ENCODE data around the gene GCK.

The GCK gene

DNA sequence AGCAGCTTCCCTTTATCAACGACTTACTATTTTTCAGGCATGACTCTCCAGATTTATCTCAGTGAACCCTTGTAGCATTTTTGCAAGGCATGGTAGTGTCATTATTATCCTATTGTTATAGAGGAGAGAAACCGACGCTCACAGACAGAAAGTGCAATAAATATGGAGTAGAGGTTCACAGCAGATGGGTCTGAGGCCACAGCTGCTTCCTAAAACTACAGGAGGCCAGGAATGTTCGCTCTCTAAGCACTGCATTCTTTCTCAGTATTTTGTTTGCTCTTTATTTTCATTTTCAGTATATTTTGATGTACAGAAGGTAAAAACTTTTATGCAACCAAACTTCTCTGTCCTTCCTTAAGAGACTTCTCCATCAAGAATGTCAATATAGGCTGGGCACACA is 89.6 kb downstream of the GCK start:
- 0 out of 2 replicates have a peak overlapping the region, but pooled peaks have one; percentile 15 for H3K9ac ChIP-seq (ENCODE audit: low read depth, low read length)
- peaks cover 17% of the 10 kb centered on the region for H3K79me2 ChIP-seq (ENCODE audit: insufficient read depth, low read length)
- H2AFZ ChIP-seq (ENCODE audit: low read depth, low read length) = no peak overlapping the region; the same call in 1 of the 2 replicates
- H4K20me1 ChIP-seq (ENCODE audit: insufficient read depth, low read length) = 0 out of 2 replicates have a peak, but pooled peaks cover 2% of the 10 kb centered on the region
- H3K4me3 ChIP-seq (ENCODE audit: low read depth in 1 of 2, low read length in 2 of 2) = no peak overlapping the region
- H3K36me3 ChIP-seq (ENCODE audit: insufficient read depth, low read length) = peaks cover 4% of the 10 kb centered on the region; the same call in 1 of the 2 replicates
- DNase-seq (no peak), ATAC-seq (ENCODE audit: insufficient read depth, low read depth) (no peak)
- H3K27me3 ChIP-seq (ENCODE audit: insufficient read depth, low read length, poor library complexity) = no peaks in the 10 kb centered on the region
- H3K27ac ChIP-seq (ENCODE audit: low read length) = peak overlapping the region; percentile 91
- H3K4me2 ChIP-seq (ENCODE audit: insufficient read depth, low read length) = no peak overlapping the region
- H3K9me3 ChIP-seq (ENCODE audit: insufficient read depth, low read length, severe bottlenecking) = no peaks in the 10 kb centered on the region
- peaks cover 92% of the 10 kb centered on the region for H3K4me1 ChIP-seq (ENCODE audit: insufficient read depth, low read length)
- TF ChIP-seq EZH2 (IDR thresholded peaks at IDR 0.05; ENCODE audit: borderline replicate concordance, low read depth, low read length, severe bottlenecking) = no peak
- TF ChIP-seq, protein P1, sequence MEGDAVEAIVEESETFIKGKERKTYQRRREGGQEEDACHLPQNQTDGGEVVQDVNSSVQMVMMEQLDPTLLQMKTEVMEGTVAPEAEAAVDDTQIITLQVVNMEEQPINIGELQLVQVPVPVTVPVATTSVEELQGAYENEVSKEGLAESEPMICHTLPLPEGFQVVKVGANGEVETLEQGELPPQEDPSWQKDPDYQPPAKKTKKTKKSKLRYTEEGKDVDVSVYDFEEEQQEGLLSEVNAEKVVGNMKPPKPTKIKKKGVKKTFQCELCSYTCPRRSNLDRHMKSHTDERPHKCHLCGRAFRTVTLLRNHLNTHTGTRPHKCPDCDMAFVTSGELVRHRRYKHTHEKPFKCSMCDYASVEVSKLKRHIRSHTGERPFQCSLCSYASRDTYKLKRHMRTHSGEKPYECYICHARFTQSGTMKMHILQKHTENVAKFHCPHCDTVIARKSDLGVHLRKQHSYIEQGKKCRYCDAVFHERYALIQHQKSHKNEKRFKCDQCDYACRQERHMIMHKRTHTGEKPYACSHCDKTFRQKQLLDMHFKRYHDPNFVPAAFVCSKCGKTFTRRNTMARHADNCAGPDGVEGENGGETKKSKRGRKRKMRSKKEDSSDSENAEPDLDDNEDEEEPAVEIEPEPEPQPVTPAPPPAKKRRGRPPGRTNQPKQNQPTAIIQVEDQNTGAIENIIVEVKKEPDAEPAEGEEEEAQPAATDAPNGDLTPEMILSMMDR (IDR thresholded peaks at IDR 0.05; ENCODE audit: borderline replicate concordance, extremely low read depth, low read length, poor library complexity, severe bottlenecking) = no peak

GRCh38 chr7:44098092-44099068 is 90.9 kb downstream of the GCK start:
- no peaks in the 10 kb centered on the region for H3K36me3 ChIP-seq (ENCODE audit: insufficient read depth, low read length)
- peak overlapping the region; percentile 31; the same call in 1 of the 2 replicates for H3K4me2 ChIP-seq (ENCODE audit: insufficient read depth, low read length)
- H3K4me1 ChIP-seq (ENCODE audit: insufficient read depth, low read length) = peaks cover 93% of the 10 kb centered on the region
- no peak overlapping the region for H3K4me3 ChIP-seq (ENCODE audit: low read depth in 1 of 2, low read length in 2 of 2)
- H3K27me3 ChIP-seq (ENCODE audit: insufficient read depth, low read length, poor library complexity) = no peaks in the 10 kb centered on the region
- peak overlapping the region; percentile 59 for H3K9ac ChIP-seq (ENCODE audit: low read depth, low read length)
- H3K79me2 ChIP-seq (ENCODE audit: insufficient read depth, low read length) = peaks cover 5% of the 10 kb centered on the region
- peak overlapping the region; percentile 97 for H3K27ac ChIP-seq (ENCODE audit: low read length)
- H3K9me3 ChIP-seq (ENCODE audit: insufficient read depth, low read length, severe bottlenecking) = peaks cover under 1% of the 10 kb centered on the region
- peak; percentile 19 for ATAC-seq (ENCODE audit: insufficient read depth, low read depth)
- peak overlapping the region; percentile 40; the same call in 1 of the 2 replicates for H2AFZ ChIP-seq (ENCODE audit: low read depth, low read length)
- DNase-seq = peak; percentile 70
- no peaks in the 10 kb centered on the region for H4K20me1 ChIP-seq (ENCODE audit: insufficient read depth, low read length)
- TF ChIP-seq, protein P1 (IDR thresholded peaks at IDR 0.05; ENCODE audit: borderline replicate concordance, extremely low read depth, low read length, poor library complexity, severe bottlenecking) = no peak
- no peak for TF ChIP-seq EZH2 (IDR thresholded peaks at IDR 0.05; ENCODE audit: borderline replicate concordance, low read depth, low read length, severe bottlenecking)

- Histone ChIP-seq H3K4me1 (ENCODE audit: insufficient read depth, low read length) (peaks cover 86% of the 10 kb centered on the region), H3K4me2 (ENCODE audit: insufficient read depth, low read length) (peak overlapping the region; percentile 39), H3K9me3 (ENCODE audit: insufficient read depth, low read length, severe bottlenecking) (peaks cover 3% of the 10 kb centered on the region), H3K36me3 (ENCODE audit: insufficient read depth, low read length) (no peaks in the 10 kb centered on the region), H3K9ac (ENCODE audit: low read depth, low read length) (peak overlapping the region; percentile 59), H3K27ac (ENCODE audit: low read length) (peak overlapping the region; percentile 97), H3K27me3 (ENCODE audit: insufficient read depth, low read length, poor library complexity) (no peaks in the 10 kb centered on the region), H3K4me3 (ENCODE audit: low read depth in 1 of 2, low read length in 2 of 2) (peak overlapping the region in 1 of 2 experiments; percentile 2; a peak in 1 of 4 replicates), H3K79me2 (ENCODE audit: insufficient read depth, low read length) (no peaks in the 10 kb centered on the region), H4K20me1 (ENCODE audit: insufficient read depth, low read length) (no peaks in the 10 kb centered on the region), H2AFZ (ENCODE audit: low read depth, low read length) (peak overlapping the region; percentile 31; the same call in 1 of the 2 replicates)
- peak; percentile 85 for ATAC-seq (ENCODE audit: insufficient read depth, low read depth)
- DNase-seq = peak; percentile 95
- TF ChIP-seq, protein P1 (IDR thresholded peaks at IDR 0.05; ENCODE audit: borderline replicate concordance, extremely low read depth, low read length, poor library complexity, severe bottlenecking) = peak; percentile 68
- TF ChIP-seq EZH2 (IDR thresholded peaks at IDR 0.05; ENCODE audit: borderline replicate concordance, low read depth, low read length, severe bottlenecking) = no peak
Observed at GRCh38 chr7:44097064-44097932, 91.9 kb downstream of the GCK start.

All from DND-41 (cell line).